SK-N-SH (cell line): ENCODE data around the gene KAT14. TPM values are rescaled to one million over a fixed set of nuclear protein-coding genes. Genes with fewer than 3 reads are reported as not detected.

ENCODE experiments used
- CTCF ChIA-PET: fragments of 300-600, 350-600 bp; formaldehyde crosslinking; extraction: SDS; loops from one replicate; lab custom pipeline; 2021; lab: Yijun Ruan, JAX
- POLR2A ChIA-PET: fragments of 350-600 bp; sonication (Branson Sonifier 250); formaldehyde crosslinking; extraction: SDS; loops from one replicate; lab custom pipeline; 2020; ENCODE audit warnings: antibody characterized with exemption, inconsistent platforms; lab: Yijun Ruan, JAX
- DNase-seq: peaks from one replicate; pipeline ENCODE4 v3.0.0; 2012
- H2AFZ ChIP-seq: fragments of 200-600 bp; sonication (generic); 2 replicates; pipeline ENCODE4 v1.8.1; 2016; ENCODE audit warnings: antibody characterized with exemption, mild to moderate bottlenecking, low read depth
- H3F3A ChIP-seq: fragments of 200-600 bp; sonication (generic); replicated peaks from 2 replicates; pipeline ENCODE3; 2016; ENCODE audit warnings: antibody characterized with exemption, mild to moderate bottlenecking; ENCODE audit not compliant: insufficient read depth
- H3K27ac ChIP-seq, 2 experiments: fragments of 200-500 bp in 1 of 2; fragments of 200-600 bp in 1 of 2; sonication (Bioruptor generic) in 1 of 2; sonication (generic), shearing (Covaris generic) in 1 of 2; 2 replicates each; pipeline versions ENCODE4 v1.5.1 to v1.6.1; 2014 to 2016; ENCODE audit warnings: low read depth in 2 of 2, inconsistent platforms in 1 of 2, low read length in 1 of 2, mild to moderate bottlenecking in 1 of 2, mixed read lengths in 1 of 2
- H3K27me3 ChIP-seq: fragments of 200-600 bp; sonication (generic), shearing (Covaris generic); 2 replicates; pipeline ENCODE4 v1.6.1; 2016; ENCODE audit warnings: mixed run types; ENCODE audit not compliant: insufficient read depth
- H3K36me3 ChIP-seq, 2 experiments: fragments of 200-500 bp in 1 of 2; fragments of 200-600 bp in 1 of 2; sonication (Bioruptor generic) in 1 of 2; sonication (generic) in 1 of 2; replicated peaks in 1 of 2; 2 replicates each; pipeline versions ENCODE3 to v1.5.1; 2014 to 2016; ENCODE audit warnings: low read length in 1 of 2, mild to moderate bottlenecking in 1 of 2; ENCODE audit not compliant: insufficient read depth in 2 of 2, control insufficient read depth in 1 of 2
- H3K4me1 ChIP-seq, 2 experiments: fragments of 200-500 bp in 1 of 2; fragments of 200-600 bp in 1 of 2; sonication (Bioruptor generic) in 1 of 2; sonication (generic), shearing (Covaris generic) in 1 of 2; 2 replicates each; pipeline versions ENCODE4 v1.5.1 to v1.6.1; 2014 to 2016; ENCODE audit warnings: low read depth in 1 of 2, low read length in 1 of 2, mixed run types in 1 of 2; ENCODE audit not compliant: insufficient read depth in 2 of 2, control insufficient read depth in 1 of 2
- H3K4me2 ChIP-seq: fragments of 200-600 bp; sonication (generic), shearing (Covaris generic); 2 replicates; pipeline ENCODE4 v1.6.1; 2017; ENCODE audit warnings: mixed run types
- H3K4me3 ChIP-seq, 2 experiments: fragments of 200-500 bp in 1 of 2; fragments of 200-600 bp in 1 of 2; sonication (Bioruptor generic) in 1 of 2; sonication (generic), shearing (Covaris generic) in 1 of 2; 2 replicates each; pipeline versions ENCODE4 v1.5.1 to v1.8.1; 2014 to 2016; ENCODE audit warnings: low read depth in 2 of 2, inconsistent platforms in 1 of 2, low read length in 1 of 2, mild to moderate bottlenecking in 1 of 2, mixed read lengths in 1 of 2, moderate library complexity in 1 of 2
- H3K79me2 ChIP-seq: fragments of 200-600 bp; sonication (generic); 2 replicates; pipeline ENCODE4 v1.8.1; 2017; ENCODE audit warnings: mild to moderate bottlenecking; ENCODE audit not compliant: insufficient read depth
- H3K9ac ChIP-seq: fragments of 200-600 bp; sonication (generic); 2 replicates; pipeline ENCODE4 v1.6.1; 2017; ENCODE audit warnings: mixed run types
- H3K9me2 ChIP-seq: fragments of 200-600 bp; sonication (generic); 2 replicates; pipeline ENCODE4 v1.6.1; 2017; ENCODE audit warnings: mixed run types
- H3K9me3 ChIP-seq: fragments of 200-600 bp; sonication (generic); 2 replicates; pipeline ENCODE4 v1.6.1; 2017; ENCODE audit warnings: mixed run types, mild to moderate bottlenecking, moderate library complexity
- H4K20me1 ChIP-seq: fragments of 200-600 bp; sonication (generic); 2 replicates; pipeline ENCODE4 v1.6.1; 2017; ENCODE audit warnings: mild to moderate bottlenecking, mixed run types; ENCODE audit not compliant: insufficient read depth
- CHD2 ChIP-seq: fragments of 150-350 bp; IDR thresholded peaks from 2 replicates; pipeline ENCODE4 v1.6.1; 2018; ENCODE audit warnings: low read length; ENCODE audit not compliant: partially characterized antibody
- CTCF ChIP-seq: fragments of 200-600 bp; sonication (generic); IDR thresholded peaks from 2 replicates; pipeline ENCODE4 v1.6.1; 2017; ENCODE audit warnings: antibody characterized with exemption, mild to moderate bottlenecking, moderate library complexity
- EZH2phosphoT487 ChIP-seq: fragments of 200-600 bp; sonication (generic); IDR thresholded peaks from 2 replicates; pipeline ENCODE4 v1.6.1; 2017; ENCODE audit warnings: low read depth, mixed run types, mild to moderate bottlenecking, antibody characterized with exemption, moderate library complexity, borderline replicate concordance
- FOXM1 ChIP-seq: IDR thresholded peaks from 2 replicates; pipeline ENCODE4 v1.4.0; 2012; ENCODE audit warnings: low read depth, mild to moderate bottlenecking
- GABPA ChIP-seq: IDR thresholded peaks from 2 replicates; pipeline ENCODE4 v1.4.0; 2012; ENCODE audit warnings: low read depth, mild to moderate bottlenecking
- GATA2 ChIP-seq: sonication (generic); formaldehyde crosslinking; IDR thresholded peaks from 2 replicates; pipeline ENCODE4 v1.5.0; 2020; ENCODE audit warnings: mild to moderate bottlenecking, missing genetic modification reagents
- MAX ChIP-seq: IDR thresholded peaks from 2 replicates; pipeline ENCODE4 v1.4.0; 2012; ENCODE audit warnings: low read depth
- NFIC ChIP-seq: IDR thresholded peaks from 2 replicates; pipeline ENCODE4 v1.4.0; 2012; ENCODE audit warnings: borderline replicate concordance
- PBX3 ChIP-seq: IDR thresholded peaks from 2 replicates; pipeline ENCODE4; 2012
- POLR2AphosphoS5 ChIP-seq: IDR thresholded peaks from 2 replicates; pipeline ENCODE4 v1.6.1; 2012; ENCODE audit warnings: low read depth, low read length
- RAD21 ChIP-seq: IDR thresholded peaks from 2 replicates; pipeline ENCODE4 v1.6.1; 2012; ENCODE audit warnings: mild to moderate bottlenecking, low read length
- REST ChIP-seq: IDR thresholded peaks from 2 replicates; pipeline ENCODE4 v1.6.1; 2012; ENCODE audit warnings: mild to moderate bottlenecking, low read depth, low read length, moderate library complexity
- RFX5 ChIP-seq: IDR thresholded peaks from 2 replicates; pipeline ENCODE4 v1.6.1; 2012; ENCODE audit warnings: mild to moderate bottlenecking, improper control_type of control experiment, low read length
- RXRA ChIP-seq: IDR thresholded peaks from 2 replicates; pipeline ENCODE4 v1.4.0; 2012; ENCODE audit warnings: low read depth, mild to moderate bottlenecking, borderline replicate concordance
- SIN3A ChIP-seq: IDR thresholded peaks from 2 replicates; pipeline ENCODE4 v1.6.1; 2012; ENCODE audit warnings: low read depth, mild to moderate bottlenecking, low read length, moderate library complexity, borderline replicate concordance
- TAF1 ChIP-seq: IDR thresholded peaks from 2 replicates; pipeline ENCODE4 v1.6.1; 2012; ENCODE audit warnings: low read depth, mild to moderate bottlenecking, low read length, moderate library complexity, borderline replicate concordance
- USF2 ChIP-seq: fragments of 150-350 bp; IDR thresholded peaks from 2 replicates; pipeline ENCODE4 v1.6.1; 2017; ENCODE audit warnings: antibody characterized with exemption, low read length, low read depth, borderline replicate concordance
- YY1 ChIP-seq: IDR thresholded peaks from 2 replicates; pipeline ENCODE4 v1.4.0; 2012; ENCODE audit warnings: low read depth, mild to moderate bottlenecking
- WGBS: methylation state at CpG from one replicate; pipeline ENCODE4 v1.1.6; 2017; ENCODE audit warnings: low lambda C conversion rate; 5-methylcytosine and 5-hydroxymethylcytosine counted together
- polyA plus RNA-seq, 3 experiments: library from polyadenylated mRNA; depleted of rRNA; stranded (reverse); fragments of >200 nt; gene quantifications; 2 replicates each; pipeline ENCODE4 v1.2.3, GENCODE V29; 2012

Gene KAT14
- polyA plus RNA-seq, 1 of the 3 experiments (the other 2 are of a cell fraction) = 7.3 TPM

- H3K9me3 ChIP-seq = no peaks in the 10 kb centered on the region
- H4K20me1 ChIP-seq = no peaks in the 10 kb centered on the region
- peaks cover 24 to 48% of the 10 kb centered on the region in 2 experiments for H3K36me3 ChIP-seq
- H3K9me2 ChIP-seq = no peaks in the 10 kb centered on the region
- H3K79me2 ChIP-seq = 0 out of 2 replicates have a peak, but pooled peaks cover 3% of the 10 kb centered on the region
- H3K4me1 ChIP-seq = peaks cover 0 to 2% of the 10 kb centered on the region in 2 experiments; a peak in 1 of 4 replicates
- DNase-seq = no peak
- H3F3A ChIP-seq = no peaks in the 10 kb centered on the region
- POLR2A ChIA-PET = no interaction called here
- no peak overlapping the region for H3K4me2 ChIP-seq
- CTCF ChIA-PET = no interaction called here
- WGBS = 97% methylated on average over 2 of the region's 2 CpGs
- no peak overlapping the region for H3K9ac ChIP-seq
- no peak overlapping the region for H3K27ac ChIP-seq
- no peak overlapping the region for H3K4me3 ChIP-seq
- H3K27me3 ChIP-seq = no peaks in the 10 kb centered on the region
- H2AFZ ChIP-seq = no peak overlapping the region
- TF ChIP-seq PBX3 (no peak), NFIC (no peak), CTCF (no peak), POLR2AphosphoS5 (no peak), CHD2 (no peak), SIN3A (no peak), TAF1 (no peak), YY1 (no peak), FOXM1 (no peak)
Observed at GRCh38 chr20:18164356-18164755, 26.7 kb downstream of the KAT14 start.

- H3K9me3 ChIP-seq = no peaks in the 10 kb centered on the region
- H3K4me2 ChIP-seq = no peak overlapping the region
- peaks cover 0 to 2% of the 10 kb centered on the region in 2 experiments; a peak in 1 of 4 replicates for H3K4me1 ChIP-seq
- H4K20me1 ChIP-seq = no peaks in the 10 kb centered on the region
- ChIA-PET POLR2A (no interaction called here), CTCF (interaction anchor here (0.8 kb wide), 1 partner anchor 75 kb away, joined by 3 read pairs; no protein-coding TSS in a partner anchor)
- 100% methylated on average over 3 of the region's 3 CpGs for WGBS
- H3K9me2 ChIP-seq = no peaks in the 10 kb centered on the region
- no peaks in the 10 kb centered on the region for H3F3A ChIP-seq
- no peaks in the 10 kb centered on the region for H3K27me3 ChIP-seq
- H3K27ac ChIP-seq = no peak overlapping the region
- 0 out of 2 replicates have a peak, but pooled peaks cover 3% of the 10 kb centered on the region for H3K79me2 ChIP-seq
- no peak for DNase-seq
- peaks cover 27 to 50% of the 10 kb centered on the region in 2 experiments for H3K36me3 ChIP-seq
- H3K9ac ChIP-seq = no peak overlapping the region
- H3K4me3 ChIP-seq = no peak overlapping the region
- H2AFZ ChIP-seq = no peak overlapping the region
- TF ChIP-seq USF2 = no peak
- no peak for TF ChIP-seq RAD21
- TF ChIP-seq MAX = no peak
- TF ChIP-seq CHD2 = no peak
- TF ChIP-seq REST = no peak
- TF ChIP-seq EZH2phosphoT487 = no peak
- no peak for TF ChIP-seq GABPA
- no peak for TF ChIP-seq RFX5
- TF ChIP-seq GATA2 (CRISPR knock-in tag) = no peak
- TF ChIP-seq RXRA = no peak
Observed at GRCh38 chr20:18165553-18165952, 27.9 kb downstream of the KAT14 start.
